Calu3 (cell line): ENCODE results near the gene PVALEF. TPM values are rescaled to one million over a fixed set of nuclear protein-coding genes. Genes with fewer than 3 reads are reported as not detected.
"Not testable (repeated sequence)": the region's sequence is repeated elsewhere in the genome, so short reads cannot be mapped to it uniquely, and the experiment has no call there.

ENCODE experiments used
- BruUV-seq: library from RNA; stranded (reverse); fragments of 400-500 nt; replicated peaks from 2 replicates; lab custom pipeline; 2021; lab: Mats Ljungman, UMichigan
- CTCF ChIA-PET: fragments of 300-600 bp; sonication (Branson Sonifier 250); formaldehyde crosslinking; loops from one replicate; lab custom pipeline; 2022; ENCODE audit warnings: antibody characterized with exemption; lab: Charles Lee
- DNase-seq: peaks from one replicate; pipeline ENCODE4 v3.0.0; 2022
- H3K27ac Mint-ChIP-seq: one replicate; pipeline ENCODE4 v1.8.0; 2022; ENCODE audit warnings: mixed read lengths; ENCODE audit not compliant: unreplicated experiment
- H3K27me3 Mint-ChIP-seq: one replicate; pipeline ENCODE4 v1.8.0; 2022; ENCODE audit warnings: mixed read lengths; ENCODE audit not compliant: unreplicated experiment
- H3K36me3 Mint-ChIP-seq: one replicate; pipeline ENCODE4 v1.8.0; 2022; ENCODE audit warnings: mild to moderate bottlenecking, moderate library complexity, mixed read lengths; ENCODE audit not compliant: insufficient read depth, unreplicated experiment
- H3K4me1 Mint-ChIP-seq: one replicate; pipeline ENCODE4 v1.8.0; 2022; ENCODE audit warnings: mild to moderate bottlenecking, low read depth, mixed read lengths; ENCODE audit not compliant: unreplicated experiment
- H3K4me3 Mint-ChIP-seq: one replicate; pipeline ENCODE4 v1.8.0; 2022; ENCODE audit warnings: mild to moderate bottlenecking, low read depth, moderate library complexity, mixed read lengths; ENCODE audit not compliant: unreplicated experiment
- H3K9me3 Mint-ChIP-seq: one replicate; pipeline ENCODE4 v1.8.0; 2022; ENCODE audit warnings: low read depth, mixed read lengths; ENCODE audit not compliant: unreplicated experiment
- intact Hi-C: fragments of 100-400 bp; cut with micrococcal nuclease; formaldehyde crosslinking; loops from one replicate; pipeline ENCODE4 v1.10.0; 2022; ENCODE audit not compliant: unreplicated experiment
- total RNA-seq: library from RNA; stranded (reverse); gene quantifications from 2 replicates; pipeline ENCODE4 v1.2.3, GENCODE V29; 2022
- TF ChIP-seq, protein P1 (sequence below): fragments of 200-600 bp; IDR thresholded peaks from one replicate; pipeline ENCODE4 v1.8.0; 2022; ENCODE audit warnings: antibody characterized with exemption; ENCODE audit not compliant: unreplicated experiment

Gene PVALEF
- total RNA-seq, 1 experiment from 2014 or later: not detected

DNA sequence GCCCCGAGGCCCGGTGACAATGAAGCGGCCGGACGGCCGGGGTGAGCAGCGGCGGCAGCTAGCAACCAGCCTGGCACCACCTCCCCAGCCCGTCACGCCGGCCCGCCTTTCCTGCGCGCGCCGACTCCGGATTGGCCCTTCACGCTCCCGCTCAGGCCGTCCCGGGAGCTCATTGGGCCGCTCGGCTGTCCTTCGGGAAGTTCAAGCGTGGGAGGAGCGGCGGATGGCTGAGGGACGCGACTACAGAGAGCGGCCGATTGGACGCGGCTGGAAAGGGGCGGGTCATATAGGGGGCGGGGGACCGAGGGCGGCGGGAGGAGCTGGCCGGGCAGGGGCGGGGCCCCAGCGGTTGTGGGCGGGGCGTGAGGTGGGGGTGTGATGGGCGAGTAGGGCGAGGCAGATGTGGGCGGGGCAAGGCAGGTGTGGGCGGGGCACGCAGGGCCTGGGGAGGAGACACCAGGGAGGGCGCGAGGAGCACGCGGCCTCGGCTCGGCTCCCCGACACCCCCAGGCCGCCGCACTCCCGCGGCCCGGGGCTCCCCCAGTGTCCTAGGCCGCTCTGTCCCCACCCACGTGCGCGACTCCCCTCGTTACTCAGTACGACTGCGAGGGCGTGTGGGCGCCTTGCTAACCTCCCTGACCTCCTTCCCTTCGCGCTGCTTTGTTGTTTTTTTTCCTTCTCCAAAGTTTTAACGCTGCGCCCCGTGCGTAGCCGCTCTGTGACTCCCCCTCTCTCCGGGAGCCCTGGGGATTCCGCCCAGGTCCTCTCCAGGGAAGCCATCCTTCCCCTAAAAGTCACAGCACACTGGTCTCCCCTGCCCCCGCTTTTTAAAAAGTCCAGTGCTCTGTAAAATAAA is 57.8 kb downstream of the PVALEF start, which contains the start of gene CEP131:
CEP131 (minus strand) TSS at position 60 of the 856 bp plus-strand sequence. CDS start 2,909 bp downstream, outside the sequence.
- H3K4me3 Mint-ChIP-seq: peak within 1 kb of the TSS; percentile 71
- CTCF ChIA-PET: interaction anchor here (0.6 to 1.2 kb wide), 13 partner anchors 16 to 989 kb away, joined by 3 to 9 read pairs (median 4); partner anchors contain the start of genes NDUFAF8 and TEPSIN
- no TSS peak for BruUV-seq
- H3K4me1 Mint-ChIP-seq: peaks cover 15% of the 10 kb centered on the region
- DNase-seq: peak; percentile 99
- TF ChIP-seq, protein P1, sequence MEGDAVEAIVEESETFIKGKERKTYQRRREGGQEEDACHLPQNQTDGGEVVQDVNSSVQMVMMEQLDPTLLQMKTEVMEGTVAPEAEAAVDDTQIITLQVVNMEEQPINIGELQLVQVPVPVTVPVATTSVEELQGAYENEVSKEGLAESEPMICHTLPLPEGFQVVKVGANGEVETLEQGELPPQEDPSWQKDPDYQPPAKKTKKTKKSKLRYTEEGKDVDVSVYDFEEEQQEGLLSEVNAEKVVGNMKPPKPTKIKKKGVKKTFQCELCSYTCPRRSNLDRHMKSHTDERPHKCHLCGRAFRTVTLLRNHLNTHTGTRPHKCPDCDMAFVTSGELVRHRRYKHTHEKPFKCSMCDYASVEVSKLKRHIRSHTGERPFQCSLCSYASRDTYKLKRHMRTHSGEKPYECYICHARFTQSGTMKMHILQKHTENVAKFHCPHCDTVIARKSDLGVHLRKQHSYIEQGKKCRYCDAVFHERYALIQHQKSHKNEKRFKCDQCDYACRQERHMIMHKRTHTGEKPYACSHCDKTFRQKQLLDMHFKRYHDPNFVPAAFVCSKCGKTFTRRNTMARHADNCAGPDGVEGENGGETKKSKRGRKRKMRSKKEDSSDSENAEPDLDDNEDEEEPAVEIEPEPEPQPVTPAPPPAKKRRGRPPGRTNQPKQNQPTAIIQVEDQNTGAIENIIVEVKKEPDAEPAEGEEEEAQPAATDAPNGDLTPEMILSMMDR: no peak
- H3K27ac Mint-ChIP-seq: peak within 1 kb of the TSS; percentile 91
- no peaks in the 10 kb centered on the region for H3K9me3 Mint-ChIP-seq
- no peaks in the 10 kb centered on the region for H3K27me3 Mint-ChIP-seq
- H3K36me3 Mint-ChIP-seq: peaks cover 26% of the 10 kb centered on the region
- intact Hi-C loops: no loop called here

DNA sequence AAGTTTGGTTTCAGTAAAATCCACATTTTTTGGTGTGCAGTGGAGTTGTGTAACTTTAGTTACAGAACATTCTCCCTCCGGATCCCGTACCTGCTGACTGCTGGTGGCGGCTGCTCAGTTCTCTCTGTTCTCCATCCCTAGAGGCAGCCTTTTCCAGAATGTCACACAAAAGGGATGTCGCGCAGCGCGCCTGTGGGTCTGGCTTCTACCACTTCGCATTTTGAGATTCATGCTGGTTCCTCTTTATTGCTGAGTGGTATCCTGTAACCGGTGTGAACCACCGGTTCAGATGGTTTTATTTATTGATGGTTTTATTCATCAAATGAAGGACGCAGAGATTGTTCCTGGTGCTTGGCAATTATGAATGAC is 58.4 kb downstream of the PVALEF start:
- H3K4me1 Mint-ChIP-seq: peaks cover 15% of the 10 kb centered on the region
- intact Hi-C loops: no loop called here
- no peaks in the 10 kb centered on the region for H3K9me3 Mint-ChIP-seq
- peaks cover 24% of the 10 kb centered on the region for H3K36me3 Mint-ChIP-seq
- TF ChIP-seq, protein P1: no peak
- CTCF ChIA-PET: no interaction called here
- H3K27me3 Mint-ChIP-seq: no peaks in the 10 kb centered on the region
- peak overlapping the region; percentile 71 for H3K4me3 Mint-ChIP-seq
- BruUV-seq: no TSS peak
- peak overlapping the region; percentile 91 for H3K27ac Mint-ChIP-seq
- no peak for DNase-seq

DNA sequence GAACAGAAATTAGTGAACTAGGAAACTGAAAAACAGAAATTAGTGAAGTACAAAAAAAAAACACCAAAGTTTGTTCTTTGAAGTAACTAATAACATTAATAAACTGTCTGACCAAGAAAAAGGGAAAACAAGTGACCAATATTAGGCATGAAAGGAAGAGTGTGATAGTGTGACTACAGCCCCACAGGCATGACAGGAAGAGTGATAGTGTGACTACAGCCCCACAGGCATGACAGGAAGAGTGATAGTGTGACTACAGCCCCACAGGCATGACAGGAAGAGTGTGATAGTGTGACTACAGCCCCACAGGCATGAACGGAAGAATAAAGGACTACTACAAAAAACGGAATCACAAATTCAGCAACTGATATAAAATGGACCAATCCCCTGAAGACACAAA is 62.3 kb downstream of the PVALEF start:
- intact Hi-C loops, H3K9me3 Mint-ChIP-seq, DNase-seq, H3K27ac Mint-ChIP-seq, H3K4me1 Mint-ChIP-seq, H3K27me3 Mint-ChIP-seq, BruUV-seq, H3K4me3 Mint-ChIP-seq: not testable (repeated sequence)
- CTCF ChIA-PET: interaction anchor here (0.7 kb wide), 1 partner anchor 482 kb away, joined by 3 read pairs; no protein-coding TSS in a partner anchor
- H3K36me3 Mint-ChIP-seq: peaks cover 20% of the 10 kb centered on the region

DNA sequence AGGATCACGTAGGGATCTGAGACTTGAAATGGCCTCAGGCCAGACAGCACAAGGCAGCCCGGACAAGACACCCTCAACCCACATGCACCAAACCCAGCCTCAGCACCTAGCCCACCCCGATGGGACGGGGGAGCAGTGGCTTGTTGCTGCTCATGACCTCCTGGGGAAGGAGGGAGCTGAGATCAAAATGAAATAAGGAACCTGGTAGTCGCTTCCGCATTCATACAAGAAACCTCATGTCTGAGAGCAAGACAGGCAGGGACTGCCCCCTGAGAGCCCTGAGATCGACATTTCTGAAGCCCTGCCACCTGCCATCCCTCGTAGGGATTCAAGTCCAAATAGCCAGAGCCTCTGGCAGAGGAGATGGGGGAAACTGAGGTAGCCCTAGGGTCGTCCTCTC is 63.1 kb downstream of the PVALEF start:
- no peak overlapping the region for H3K4me3 Mint-ChIP-seq
- TF ChIP-seq, protein P1: no peak
- no peaks in the 10 kb centered on the region for H3K27me3 Mint-ChIP-seq
- intact Hi-C loops: no loop called here
- no TSS peak for BruUV-seq
- no peaks in the 10 kb centered on the region for H3K9me3 Mint-ChIP-seq
- CTCF ChIA-PET: no interaction called here
- H3K36me3 Mint-ChIP-seq: peaks cover 12% of the 10 kb centered on the region
- H3K4me1 Mint-ChIP-seq: peaks cover 4% of the 10 kb centered on the region
- no peak for DNase-seq
- no peak overlapping the region for H3K27ac Mint-ChIP-seq
